ENCODE results near the gene UNC13A. TPM values are rescaled to one million over a fixed set of nuclear protein-coding genes. Genes with fewer than 3 reads are reported as not detected.

Gene UNC13A
- total and polyA plus RNA-seq, 2 of the 8 experiments (the other 6 are each of a cell fraction or from before 2014, with no cell fraction given), result 13.1 to 47.6 TPM

- H4K91ac ChIP-seq (replicated peaks; ENCODE audit: insufficient read length, low read length), result no peak overlapping the region
- H4K8ac ChIP-seq (ENCODE audit: extremely low read depth, insufficient read depth, low read length), result no peak overlapping the region
- no peak overlapping the region for H2BK15ac ChIP-seq (ENCODE audit: low read length)
- DNase-seq (ENCODE audit: low read depth in 1 of 2, low spot score in 2 of 2) (no peak), FAIRE-seq (no peak)
- no peak overlapping the region for H3K4ac ChIP-seq (replicated peaks; ENCODE audit: insufficient read length, low read depth, low read length)
- peaks cover 0 to 4% (median 2%) of the 10 kb centered on the region in 4 experiments; a peak in 2 of 7 replicates for H3K4me1 ChIP-seq (replicated peaks in 1 of 4; ENCODE audit: control insufficient read depth in 3 of 4, insufficient read depth in 4 of 4, low read length in 3 of 4)
- H3K23me2 ChIP-seq (ENCODE audit: low read depth, low read length), result no peaks in the 10 kb centered on the region
- no peak overlapping the region for H2BK20ac ChIP-seq (ENCODE audit: low read length)
- H3K9ac ChIP-seq (replicated peaks in 1 of 4; ENCODE audit: extremely low read depth in 1 of 4, low read depth in 3 of 4, low read length in 3 of 4), result no peak overlapping the region
- H3K4me2 ChIP-seq (ENCODE audit: insufficient read depth in 1 of 2, low read depth in 2 of 2, low read length in 2 of 2), result no peak overlapping the region
- H3K18ac ChIP-seq (ENCODE audit: extremely low read depth, low read length), result no peak overlapping the region
- H3K23ac ChIP-seq (ENCODE audit: insufficient read length), result no peak overlapping the region
- no peak overlapping the region for H2BK12ac ChIP-seq (ENCODE audit: low read depth, low read length)
- H4K5ac ChIP-seq (ENCODE audit: insufficient read length, low read depth, low read length), result no peak overlapping the region
- ChIA-PET POLR2A (ENCODE audit: partially characterized antibody) (interaction anchor here (0.9 to 2.0 kb wide), 2 partner anchors 19 to 45 kb away, joined by 3 to 4 read pairs; no protein-coding TSS in a partner anchor), CTCF (ENCODE audit: partially characterized antibody) (interaction anchor here (0.6 to 2.8 kb wide), 6 partner anchors 10 to 115 kb away, joined by 3 to 13 read pairs (median 4); no protein-coding TSS in a partner anchor)
- no peaks in the 10 kb centered on the region for H3K27me3 ChIP-seq (replicated peaks in 1 of 4; ENCODE audit: control insufficient read depth in 3 of 4, extremely low read depth in 1 of 4, insufficient read depth in 3 of 4, low read length in 3 of 4)
- peaks cover 0 to 2% of the 10 kb centered on the region in 2 experiments for H4K20me1 ChIP-seq (replicated peaks in 1 of 2; ENCODE audit: control insufficient read depth in 1 of 2, insufficient read depth in 2 of 2, low read length in 2 of 2)
- no peak overlapping the region for H3K27ac ChIP-seq (ENCODE audit: low read depth, low read length)
- no peaks in the 10 kb centered on the region for H3K79me2 ChIP-seq (ENCODE audit: control insufficient read depth in 1 of 2, insufficient read depth in 2 of 2, low read length in 2 of 2)
- no peak overlapping the region for H3K56ac ChIP-seq (replicated peaks; ENCODE audit: insufficient read length, low read depth, low read length)
- no peak for TF ChIP-seq ATF3 (IDR thresholded peaks at IDR 0.05; ENCODE audit: insufficient read depth, low read depth, low read length)
- TF ChIP-seq FOSL1 (IDR thresholded peaks at IDR 0.05; ENCODE audit: insufficient read depth, low read depth, low read length), result no peak
- TF ChIP-seq ZNF274 (IDR thresholded peaks at IDR 0.05; ENCODE audit: borderline replicate concordance, extremely low read depth, low read length), result no peak
- TF ChIP-seq, protein P1, sequence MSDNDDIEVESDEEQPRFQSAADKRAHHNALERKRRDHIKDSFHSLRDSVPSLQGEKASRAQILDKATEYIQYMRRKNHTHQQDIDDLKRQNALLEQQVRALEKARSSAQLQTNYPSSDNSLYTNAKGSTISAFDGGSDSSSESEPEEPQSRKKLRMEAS (IDR thresholded peaks at IDR 0.05), result no peak
- no peak for TF ChIP-seq SP4 (IDR thresholded peaks at IDR 0.05; ENCODE audit: low read length)
- TF ChIP-seq TAF1 (IDR thresholded peaks at IDR 0.05; ENCODE audit: low read depth, low read length), result no peak
- TF ChIP-seq KDM4A (IDR thresholded peaks at IDR 0.05; ENCODE audit: low read depth, low read length, severe bottlenecking), result no peak
- H3K14ac ChIP-seq (ENCODE audit: insufficient read length), result no peak overlapping the region
- no peaks in the 10 kb centered on the region for H3K9me3 ChIP-seq (ENCODE audit: insufficient read depth in 2 of 2, low read depth in 1 of 2, low read length in 1 of 2)
- no peaks in the 10 kb centered on the region for H3K79me1 ChIP-seq (ENCODE audit: low read depth, low read length)
- no peak overlapping the region for H2BK5ac ChIP-seq (ENCODE audit: low read depth, low read length)
- no peak overlapping the region for H2AFZ ChIP-seq (ENCODE audit: low read length)
- WGBS, 2 experiments (ENCODE audit: extremely low coverage in 1 of 2, insufficient coverage in 1 of 2, insufficient read length in 1 of 2, insufficient replicate concordance in 2 of 2, low coverage in 1 of 2, low lambda C conversion rate in 2 of 2, missing lambda C conversion rate in 1 of 2), result 89% methylated on average over 7 of the region's 7 CpGs; no CpG with 5 or more reads in 1 of the 2 experiments
- no peak overlapping the region for H3K4me3 ChIP-seq (ENCODE audit: extremely low read depth in 1 of 4, insufficient read depth in 2 of 4, low read depth in 3 of 4, low read length in 4 of 4)
- H2AK5ac ChIP-seq (ENCODE audit: low read depth, low read length), result no peak overlapping the region
- H2BK120ac ChIP-seq (replicated peaks; ENCODE audit: low read depth, low read length), result no peak overlapping the region
- no peaks in the 10 kb centered on the region for H3K36me3 ChIP-seq (ENCODE audit: control insufficient read depth in 2 of 4, insufficient read depth in 4 of 4, low read length in 3 of 4)
Measured at GRCh38 chr19:17611462-17612244, 76.5 kb downstream of the UNC13A start.
